Activated CD4-positive, alpha-beta T cell treated with anti-CD3 and anti-CD28 coated beads, Interleukin-2, amount 50 U/mL, for 48 hours (primary cell): Measurements from ENCODE around the gene STAT6.
"Not testable (repeated sequence)": the region's sequence is repeated elsewhere in the genome, so short reads cannot be mapped to it uniquely, and the experiment has no call there.

Source experiments
- DNase-seq, 2 experiments: peaks; one replicate each; pipeline ENCODE4 v3.0.0-alpha.2; 2020

The STAT6 gene

GRCh38 chr12:57126561-57126960 is 15.4 kb upstream of the STAT6 start:
- DNase-seq = no peak

GRCh38 chr12:57126061-57126460 is 14.9 kb upstream of the STAT6 start:
- DNase-seq = no peak

- DNase-seq = peak; percentile 80 to 83
Measured at GRCh38 chr12:57124261-57124877, 13.2 kb upstream of the STAT6 start.

- DNase-seq = no peak
Measured at GRCh38 chr12:57123813-57124212, 12.7 kb upstream of the STAT6 start.

- DNase-seq = not testable (repeated sequence)
Measured at GRCh38 chr12:57120718-57121117, 9.6 kb upstream of the STAT6 start.

GRCh38 chr12:57119294-57120085 is 8.3 kb upstream of the STAT6 start:
- no peak for DNase-seq

GRCh38 chr12:57118711-57119271 is 7.6 kb upstream of the STAT6 start:
- DNase-seq = no peak

- no peak for DNase-seq
Measured at GRCh38 chr12:57116580-57117281, 5.6 kb upstream of the STAT6 start.

GRCh38 chr12:57112492-57113294 is 1.5 kb upstream of the STAT6 start:
- DNase-seq = peak in 1 of 2 experiments; percentile 93

GRCh38 chr12:57110104-57111030 is 795 bp downstream of the STAT6 start:
- DNase-seq = peak; percentile 85 to 88

GRCh38 chr12:57109207-57110103 is 1.7 kb downstream of the STAT6 start:
- no peak for DNase-seq

- DNase-seq = no peak
Measured at GRCh38 chr12:57107456-57108155, 3.6 kb downstream of the STAT6 start.

- DNase-seq = no peak
Measured at GRCh38 chr12:57106021-57106708, 5.0 kb downstream of the STAT6 start.

GRCh38 chr12:57105011-57105753 is 6.0 kb downstream of the STAT6 start:
- no peak for DNase-seq

GRCh38 chr12:57104292-57104910 is 6.8 kb downstream of the STAT6 start:
- no peak for DNase-seq

- no peak for DNase-seq
Measured at GRCh38 chr12:57103856-57104255, 7.3 kb downstream of the STAT6 start.

- DNase-seq = no peak
Measured at GRCh38 chr12:57101892-57102695, 9.1 kb downstream of the STAT6 start.
